SU-DHL-6 (cell line): ENCODE data around the gene PLAU.

ENCODE experiments used
- EZH2phosphoT487 ChIP-seq: fragments of 200-600 bp; sonication (generic), shearing (Covaris generic); conservative IDR thresholded peaks from 2 replicates; pipeline ENCODE4 v1.6.1; 2018; ENCODE audit warnings: mild to moderate bottlenecking, antibody characterized with exemption, low read length, moderate library complexity, mixed read lengths
- TF ChIP-seq, protein P1 (sequence below): fragments of 200-600 bp; sonication (generic); IDR thresholded peaks from one replicate; pipeline ENCODE4 v1.5.1; 2017; ENCODE audit warnings: antibody characterized with exemption, mild to moderate bottlenecking, low read length, moderate library complexity; ENCODE audit not compliant: insufficient read depth, poor library complexity, severe bottlenecking

GRCh38 chr10:73965890-73966768, 55.2 kb downstream of the PLAU start:
- TF ChIP-seq, protein P1, sequence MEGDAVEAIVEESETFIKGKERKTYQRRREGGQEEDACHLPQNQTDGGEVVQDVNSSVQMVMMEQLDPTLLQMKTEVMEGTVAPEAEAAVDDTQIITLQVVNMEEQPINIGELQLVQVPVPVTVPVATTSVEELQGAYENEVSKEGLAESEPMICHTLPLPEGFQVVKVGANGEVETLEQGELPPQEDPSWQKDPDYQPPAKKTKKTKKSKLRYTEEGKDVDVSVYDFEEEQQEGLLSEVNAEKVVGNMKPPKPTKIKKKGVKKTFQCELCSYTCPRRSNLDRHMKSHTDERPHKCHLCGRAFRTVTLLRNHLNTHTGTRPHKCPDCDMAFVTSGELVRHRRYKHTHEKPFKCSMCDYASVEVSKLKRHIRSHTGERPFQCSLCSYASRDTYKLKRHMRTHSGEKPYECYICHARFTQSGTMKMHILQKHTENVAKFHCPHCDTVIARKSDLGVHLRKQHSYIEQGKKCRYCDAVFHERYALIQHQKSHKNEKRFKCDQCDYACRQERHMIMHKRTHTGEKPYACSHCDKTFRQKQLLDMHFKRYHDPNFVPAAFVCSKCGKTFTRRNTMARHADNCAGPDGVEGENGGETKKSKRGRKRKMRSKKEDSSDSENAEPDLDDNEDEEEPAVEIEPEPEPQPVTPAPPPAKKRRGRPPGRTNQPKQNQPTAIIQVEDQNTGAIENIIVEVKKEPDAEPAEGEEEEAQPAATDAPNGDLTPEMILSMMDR, result no peak
- TF ChIP-seq EZH2phosphoT487, result no peak
